AG04449 (cell line): ENCODE data around the gene PFKM.
"Not testable (repeated sequence)": the region's sequence is repeated elsewhere in the genome, so short reads cannot be mapped to it uniquely, and the experiment has no call there.

Experiments
- CTCF ChIA-PET: fragments of 350-600 bp; formaldehyde crosslinking; extraction: SDS; loops from one replicate; lab custom pipeline; 2021; ENCODE audit warnings: antibody characterized with exemption; lab: Yijun Ruan, JAX
- POLR2A ChIA-PET: fragments of 400-600, 350-600 bp; formaldehyde crosslinking; extraction: SDS; loops from one replicate; lab custom pipeline; 2020; ENCODE audit warnings: antibody characterized with exemption, inconsistent platforms; lab: Yijun Ruan, JAX
- DNase-seq: peaks from one replicate; pipeline ENCODE4 v3.0.0-alpha.2; 2010; ENCODE audit warnings: low read depth, low spot score
- H3K4me3 ChIP-seq: 2 replicates; pipeline ENCODE4 v1.5.1; 2011; ENCODE audit warnings: low read depth, mild to moderate bottlenecking, control low read depth, low read length
- CTCF ChIP-seq: IDR thresholded peaks from one replicate; pipeline ENCODE4 v1.5.1; 2011; ENCODE audit warnings: mild to moderate bottlenecking, moderate library complexity, low read length, control low read depth, inconsistent platforms; ENCODE audit not compliant: insufficient read depth; ENCODE audit errors: missing control alignments

PFKM gene

GRCh38 chr12:48118284-48118871 is 786 bp upstream of the PFKM start:
- no peak overlapping the region for H3K4me3 ChIP-seq
- POLR2A ChIA-PET = interaction anchor here (1.0 to 1.7 kb wide), 2 partner anchors 12 to 18 kb away, joined by 3 to 11 read pairs; partner anchors contain the start of gene SENP1
- DNase-seq = no peak

GRCh38 chr12:48119834-48120195 is 651 bp downstream of the PFKM start:
- POLR2A ChIA-PET = interaction anchor here (1.7 kb wide), 1 partner anchor 13 kb away, joined by 11 read pairs; the partner anchor contains the start of gene SENP1
- TF ChIP-seq CTCF = no peak
- CTCF ChIA-PET = interaction anchor here (1.2 to 1.9 kb wide), 5 partner anchors 37 to 170 kb away, joined by 3 to 5 read pairs (median 4); partner anchors contain the start of gene ASB8
- DNase-seq = no peak
- peak overlapping the region; percentile 96 for H3K4me3 ChIP-seq

More at GRCh38 chr12:48118284-48118871, 786 bp upstream of the PFKM start:
- no peak for TF ChIP-seq CTCF
- CTCF ChIA-PET = no interaction called here

DNA sequence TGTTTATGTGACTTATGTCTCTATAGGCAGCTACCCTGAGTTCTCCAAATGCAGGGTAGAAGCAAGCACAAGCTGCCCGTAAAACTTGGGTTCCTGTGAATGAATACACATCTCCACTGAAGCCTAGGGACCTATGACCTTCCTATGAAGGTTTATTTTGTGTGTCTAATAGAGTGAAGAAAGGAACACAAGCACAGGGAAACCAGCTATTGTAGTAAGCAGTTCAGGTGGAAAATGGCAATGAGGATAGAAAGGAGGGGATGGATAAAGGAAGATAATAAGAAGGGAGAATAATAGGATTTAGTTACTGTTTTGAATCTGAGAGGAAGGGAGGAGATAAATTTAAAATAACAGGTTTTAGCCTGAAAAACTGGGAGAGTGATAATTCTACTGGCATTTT is 2.4 kb downstream of the PFKM start:
- no peak overlapping the region for H3K4me3 ChIP-seq
- ChIA-PET POLR2A (no interaction called here), CTCF (interaction anchor here (1.7 kb wide), 1 partner anchor 172 kb away, joined by 4 read pairs; no protein-coding TSS in a partner anchor)
- no peak for TF ChIP-seq CTCF
- DNase-seq = no peak

- CTCF ChIA-PET = no interaction called here
- DNase-seq = no peak
Observed at GRCh38 chr12:48122065-48122834, 3.1 kb downstream of the PFKM start.

DNA sequence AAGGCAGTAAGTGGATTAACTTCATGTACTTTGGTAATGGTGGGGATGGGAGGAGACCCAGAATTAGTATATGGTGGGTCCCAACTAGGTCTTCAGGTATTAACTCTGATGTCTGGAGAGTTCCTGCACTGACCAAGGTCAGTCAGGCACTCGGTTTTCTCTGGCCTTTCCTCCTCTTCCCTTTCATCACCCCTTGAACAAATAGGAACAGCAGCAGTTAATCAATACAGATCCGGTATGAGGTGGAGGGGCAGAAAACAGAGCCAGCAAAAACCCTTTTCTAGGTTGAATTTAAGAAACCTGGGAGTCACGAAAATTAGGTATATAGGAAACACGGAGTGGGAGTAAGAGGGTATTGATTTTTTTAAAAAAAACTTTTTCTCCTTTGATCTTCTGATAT is 4.0 kb downstream of the PFKM start:
- CTCF ChIA-PET = no interaction called here
- TF ChIP-seq CTCF = no peak
- H3K4me3 ChIP-seq = no peak overlapping the region
- POLR2A ChIA-PET = no interaction called here
- no peak for DNase-seq

More at GRCh38 chr12:48122065-48122834, 3.1 kb downstream of the PFKM start:
- TF ChIP-seq CTCF = no peak
- POLR2A ChIA-PET = no interaction called here
- no peak overlapping the region for H3K4me3 ChIP-seq

DNA sequence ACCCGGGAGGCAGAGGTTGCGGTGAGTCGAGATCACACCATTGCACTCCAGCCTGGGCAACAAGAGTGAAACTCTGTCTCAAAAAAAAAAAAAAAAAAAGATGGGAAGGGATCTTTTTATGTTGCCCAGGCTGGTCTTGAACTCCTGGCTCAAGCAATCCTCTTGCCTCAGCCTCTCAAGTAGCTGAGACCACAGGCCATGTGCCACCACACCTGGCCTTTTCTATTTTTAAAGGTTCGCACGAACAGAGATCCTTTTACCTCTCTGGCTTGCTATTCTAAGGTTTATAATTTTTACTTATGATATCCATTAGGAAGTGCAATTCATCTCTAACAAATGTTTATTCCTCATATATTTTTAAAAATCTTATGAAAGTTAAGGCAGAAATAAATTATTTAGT is 6.4 kb downstream of the PFKM start:
- CTCF ChIA-PET, POLR2A ChIA-PET, H3K4me3 ChIP-seq, DNase-seq: not testable (repeated sequence)

- H3K4me3 ChIP-seq = no peak overlapping the region
- DNase-seq = no peak
- ChIA-PET POLR2A (no interaction called here), CTCF (no interaction called here)
- no peak for TF ChIP-seq CTCF
Observed at GRCh38 chr12:48125985-48126384, 6.8 kb downstream of the PFKM start.
